Urinary bladder (tissue), 4 donors: ENCODE measurements around the gene TMEM69. TPM values are rescaled to one million over a fixed set of nuclear protein-coding genes. Genes with fewer than 3 reads are reported as not detected.
"Not testable (repeated sequence)": the region's sequence is repeated elsewhere in the genome, so short reads cannot be mapped to it uniquely, and the experiment has no call there.

Experiments
- DNase-seq: peaks from one replicate; pipeline ENCODE4 v3.0.0-alpha.2; 2015; ENCODE audit errors: extremely low spot score
- H3K27ac ChIP-seq: one replicate; pipeline ENCODE4 v1.5.1; 2013; ENCODE audit warnings: low read depth, mild to moderate bottlenecking, moderate library complexity
- H3K36me3 ChIP-seq: one replicate; pipeline ENCODE4 v1.6.1; 2013; ENCODE audit warnings: mild to moderate bottlenecking, moderate library complexity; ENCODE audit not compliant: insufficient read depth
- H3K4me1 ChIP-seq: one replicate; pipeline ENCODE4 v1.6.1; 2013; ENCODE audit warnings: mild to moderate bottlenecking, moderate library complexity; ENCODE audit not compliant: insufficient read depth
- H3K4me3 ChIP-seq: one replicate; pipeline ENCODE4 v1.5.1; 2013; ENCODE audit warnings: low read depth, low read length
- WGBS: extraction: QIAGEN DNeasy Blood & Tissue Kit; methylation state at CpG from one replicate; pipeline ENCODE4 v1.1.7; 2013; 5-methylcytosine and 5-hydroxymethylcytosine counted together
- polyA plus RNA-seq: library from polyadenylated mRNA; stranded (reverse); fragments of 200-250 nt; gene quantifications from one replicate; pipeline ENCODE4 v1.2.3, GENCODE V29; 2013
- total RNA-seq: library from RNA; depleted of rRNA; stranded (reverse); fragments of >200 nt; gene quantifications from one replicate; pipeline ENCODE4 v1.2.3, GENCODE V29; 2014
- donor health status: healthy with polysubstance abuse.
- donor health status: healthy.

Gene TMEM69
- total and polyA plus RNA-seq, 2 donors, result 24.7 to 31.5 TPM

DNA sequence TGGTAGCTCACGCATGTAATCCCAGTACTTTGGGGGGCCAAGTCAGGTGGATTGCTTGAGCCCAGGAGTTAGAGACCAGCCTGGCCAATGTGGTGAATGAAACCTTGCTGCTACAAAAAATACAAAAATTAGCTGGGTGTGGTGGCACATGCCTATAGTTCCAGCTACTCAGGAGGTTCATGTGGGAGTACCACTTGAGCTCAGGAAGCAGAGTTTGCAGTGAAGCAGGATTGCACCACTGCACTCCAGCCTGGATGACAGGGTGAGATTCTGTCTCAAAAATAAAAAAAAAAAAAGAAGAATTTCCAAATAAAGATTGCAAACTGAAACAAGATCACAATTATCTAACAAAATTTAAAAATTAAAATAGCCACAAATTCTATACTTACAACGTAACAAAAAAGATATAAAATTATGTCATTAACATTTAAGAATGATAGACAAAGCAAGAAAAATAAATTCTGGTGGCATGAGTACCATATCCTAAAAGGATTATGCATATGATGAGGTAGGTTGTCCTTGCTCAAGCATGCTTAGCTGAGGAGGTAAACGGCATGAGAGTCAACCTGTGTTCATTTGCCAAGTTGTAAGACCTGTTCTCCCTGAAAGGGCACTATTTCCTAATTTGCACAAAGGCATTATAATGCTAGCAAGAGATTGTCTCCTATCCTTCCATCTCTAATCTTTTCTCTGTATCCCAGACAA is 42.2 kb downstream of the TMEM69 start:
- Histone ChIP-seq H3K27ac (no peak overlapping the region), H3K36me3 (peaks cover 2% of the 10 kb centered on the region), H3K4me1 (no peaks in the 10 kb centered on the region), H3K4me3 (no peak overlapping the region)
- DNase-seq, result peak; percentile 55
- WGBS, result 74% methylated on average over 3 of the region's 3 CpGs

DNA sequence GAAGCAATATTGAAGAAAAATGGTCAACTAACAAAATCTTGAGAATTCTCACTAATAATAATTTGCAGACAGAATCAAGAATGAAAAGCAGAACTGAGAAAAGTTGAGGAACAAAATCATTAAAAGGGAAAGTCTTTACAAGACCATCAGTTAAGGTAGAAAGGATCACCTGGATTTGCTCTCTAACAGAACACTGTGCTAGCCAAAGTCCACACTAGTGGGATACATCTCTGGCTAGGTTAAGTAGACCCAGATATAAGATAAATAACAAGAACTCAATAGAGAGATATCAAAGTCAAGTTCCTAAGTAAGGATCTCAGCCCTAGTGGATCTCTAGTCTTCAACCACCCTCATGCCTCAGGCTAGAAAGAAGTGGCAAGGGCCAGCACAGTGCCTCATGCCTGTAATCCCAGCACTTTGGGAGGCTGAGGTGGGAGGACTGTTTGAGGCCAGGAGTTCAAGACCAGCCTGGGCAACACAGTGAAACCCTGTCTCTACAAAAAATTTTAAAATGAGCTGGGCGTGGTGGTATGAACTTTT is 42.9 kb downstream of the TMEM69 start:
- Histone ChIP-seq H3K4me1 (no peaks in the 10 kb centered on the region), H3K4me3 (no peak overlapping the region), H3K27ac (no peak overlapping the region), H3K36me3 (peaks cover 2% of the 10 kb centered on the region)
- 95% methylated on average over 1 of the region's 1 CpG for WGBS
- DNase-seq, result no peak

DNA sequence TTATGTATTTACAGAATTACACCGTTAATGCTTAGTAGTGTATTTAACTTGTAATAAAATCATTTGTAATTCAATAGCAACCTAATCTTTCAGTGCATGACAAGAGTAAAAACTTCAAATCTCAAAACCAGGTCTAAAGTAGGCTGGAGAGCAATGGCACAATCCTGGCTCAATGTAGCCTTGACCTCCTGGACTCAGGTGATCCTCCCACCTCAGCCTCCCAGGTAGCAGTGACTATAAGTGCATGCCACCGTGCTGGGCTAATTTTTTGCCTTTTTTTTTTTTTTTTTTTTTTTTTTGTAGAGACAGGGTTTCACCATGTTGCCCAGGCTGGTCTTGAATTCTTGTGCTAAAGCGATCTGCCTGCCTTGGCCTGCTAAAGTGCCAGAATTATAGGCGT is 51.2 kb downstream of the TMEM69 start:
- Histone ChIP-seq H3K27ac (no peak overlapping the region), H3K36me3 (peaks cover 2% of the 10 kb centered on the region), H3K4me3 (no peak overlapping the region), H3K4me1 (no peaks in the 10 kb centered on the region)
- WGBS, result 98% methylated on average over 4 of the region's 4 CpGs
- DNase-seq, result no peak

DNA sequence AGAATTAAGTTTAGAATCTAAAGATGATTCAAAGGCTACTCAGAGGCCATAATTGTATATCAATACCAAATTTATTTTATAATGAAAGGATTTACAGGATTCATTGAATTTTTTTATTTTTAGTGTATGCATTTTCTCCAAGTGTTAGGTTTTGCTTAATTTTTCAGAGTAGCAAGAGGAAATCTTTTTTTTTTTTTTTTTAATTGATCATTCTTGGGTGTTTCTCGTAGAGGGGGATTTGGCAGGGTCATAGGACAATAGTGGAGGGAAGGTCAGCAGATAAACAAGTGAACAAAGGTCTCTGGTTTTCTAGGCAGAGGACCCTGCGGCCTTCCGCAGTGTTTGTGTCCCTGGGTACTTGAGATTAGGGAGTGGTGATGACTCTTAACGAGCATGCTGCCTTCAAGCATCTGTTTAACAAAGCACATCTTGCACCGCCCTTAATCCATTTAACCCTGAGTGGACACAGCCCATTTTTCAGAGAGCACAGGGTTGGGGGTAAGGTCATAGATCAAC is 51.7 kb downstream of the TMEM69 start:
- not testable (repeated sequence) for H3K4me1 ChIP-seq, H3K27ac ChIP-seq, DNase-seq, H3K4me3 ChIP-seq, H3K36me3 ChIP-seq
- WGBS, result 82% methylated on average over 5 of the region's 5 CpGs

Other genes with a start within 250 kb of the TMEM69 start
- 3.2 TPM for gene TESK2, start 197.0 kb upstream of the TMEM69 start, total RNA-seq
- gene TESK2, start 197.0 kb upstream of the TMEM69 start, polyA plus RNA-seq, result 5.7 TPM
- gene CCDC163, start 188.1 kb upstream of the TMEM69 start, total RNA-seq, result 0.42 TPM
- 2.8 TPM for gene CCDC163, start 188.1 kb upstream of the TMEM69 start, polyA plus RNA-seq
- gene MMACHC, start 187.9 kb upstream of the TMEM69 start, total RNA-seq, result 1.9 TPM
- gene MMACHC, start 187.9 kb upstream of the TMEM69 start, polyA plus RNA-seq, result 2.7 TPM
- gene PRDX1, start 166.3 kb upstream of the TMEM69 start, total RNA-seq, result 232 TPM
- gene PRDX1, start 166.3 kb upstream of the TMEM69 start, polyA plus RNA-seq, result 491 TPM
- 76.1 TPM for gene AKR1A1, start 137.4 kb upstream of the TMEM69 start, total RNA-seq
- gene AKR1A1, start 137.4 kb upstream of the TMEM69 start, polyA plus RNA-seq, result 101 TPM
- 76.0 TPM for gene NASP, start 104.1 kb upstream of the TMEM69 start, total RNA-seq
- gene NASP, start 104.1 kb upstream of the TMEM69 start, polyA plus RNA-seq, result 115 TPM
- 0.85 TPM for gene CCDC17, start 64.1 kb upstream of the TMEM69 start, total RNA-seq
- 0.54 TPM for gene CCDC17, start 64.1 kb upstream of the TMEM69 start, polyA plus RNA-seq
- 120 TPM for gene GPBP1L1, start 1.6 kb upstream of the TMEM69 start, total RNA-seq
- gene GPBP1L1, start 1.6 kb upstream of the TMEM69 start, polyA plus RNA-seq, result 55.3 TPM
- 19.0 TPM for gene IPP, start 62.5 kb downstream of the TMEM69 start, total RNA-seq
- gene IPP, start 62.5 kb downstream of the TMEM69 start, polyA plus RNA-seq, result 7.6 TPM
- 40.0 TPM for gene MAST2, start 115.4 kb downstream of the TMEM69 start, total RNA-seq
- gene MAST2, start 115.4 kb downstream of the TMEM69 start, polyA plus RNA-seq, result 53.0 TPM